Coronary artery (tissue), 2 donors: ENCODE measurements around the gene HDAC5.
"Not testable (repeated sequence)": the region's sequence is repeated elsewhere in the genome, so short reads cannot be mapped to it uniquely, and the experiment has no call there.

Experiments
- DNase-seq: peaks from one replicate; pipeline ENCODE4 v3.0.0-alpha.2; 2017; ENCODE audit warnings: low spot score
- H3K27ac ChIP-seq, 2 donors: fragments of 200-600 bp; sonication (generic); one replicate each; pipeline ENCODE4 v1.5.1; 2016 to 2019
- H3K4me3 ChIP-seq: fragments of 200-600 bp; sonication (generic); 2 replicates; pipeline ENCODE4 v1.5.1; 2016; ENCODE audit warnings: mild to moderate bottlenecking, moderate library complexity
- TF ChIP-seq, protein P1 (sequence below): fragments of 200-600 bp; sonication (generic); IDR thresholded peaks from one replicate; pipeline ENCODE4 v1.5.1; 2019; ENCODE audit warnings: antibody characterized with exemption

The HDAC5 gene

DNA sequence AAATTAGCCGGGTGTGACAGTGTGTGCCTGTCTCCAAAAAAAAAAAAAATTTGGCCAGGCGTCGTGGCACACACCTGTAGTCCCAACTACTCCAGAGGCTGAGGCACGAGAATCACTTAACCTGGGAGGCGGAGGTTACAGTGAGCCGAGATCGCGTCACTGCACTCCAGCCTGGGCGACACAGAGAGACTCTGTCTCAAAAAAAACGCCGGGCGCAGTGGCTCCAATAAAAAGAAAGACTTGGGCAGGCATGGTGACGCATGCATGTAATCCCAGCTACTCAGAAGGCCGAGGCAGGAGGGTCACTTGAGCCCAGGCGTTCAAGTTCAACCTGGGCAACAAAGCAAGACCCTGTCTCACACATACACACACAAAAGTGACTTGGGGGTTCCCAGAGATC lies 60.6 kb downstream of the HDAC5 start:
- TF ChIP-seq, protein P1, sequence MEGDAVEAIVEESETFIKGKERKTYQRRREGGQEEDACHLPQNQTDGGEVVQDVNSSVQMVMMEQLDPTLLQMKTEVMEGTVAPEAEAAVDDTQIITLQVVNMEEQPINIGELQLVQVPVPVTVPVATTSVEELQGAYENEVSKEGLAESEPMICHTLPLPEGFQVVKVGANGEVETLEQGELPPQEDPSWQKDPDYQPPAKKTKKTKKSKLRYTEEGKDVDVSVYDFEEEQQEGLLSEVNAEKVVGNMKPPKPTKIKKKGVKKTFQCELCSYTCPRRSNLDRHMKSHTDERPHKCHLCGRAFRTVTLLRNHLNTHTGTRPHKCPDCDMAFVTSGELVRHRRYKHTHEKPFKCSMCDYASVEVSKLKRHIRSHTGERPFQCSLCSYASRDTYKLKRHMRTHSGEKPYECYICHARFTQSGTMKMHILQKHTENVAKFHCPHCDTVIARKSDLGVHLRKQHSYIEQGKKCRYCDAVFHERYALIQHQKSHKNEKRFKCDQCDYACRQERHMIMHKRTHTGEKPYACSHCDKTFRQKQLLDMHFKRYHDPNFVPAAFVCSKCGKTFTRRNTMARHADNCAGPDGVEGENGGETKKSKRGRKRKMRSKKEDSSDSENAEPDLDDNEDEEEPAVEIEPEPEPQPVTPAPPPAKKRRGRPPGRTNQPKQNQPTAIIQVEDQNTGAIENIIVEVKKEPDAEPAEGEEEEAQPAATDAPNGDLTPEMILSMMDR = no peak
- Histone ChIP-seq H3K27ac (no peak overlapping the region), H3K4me3 (no peak overlapping the region)
- DNase-seq = no peak

DNA sequence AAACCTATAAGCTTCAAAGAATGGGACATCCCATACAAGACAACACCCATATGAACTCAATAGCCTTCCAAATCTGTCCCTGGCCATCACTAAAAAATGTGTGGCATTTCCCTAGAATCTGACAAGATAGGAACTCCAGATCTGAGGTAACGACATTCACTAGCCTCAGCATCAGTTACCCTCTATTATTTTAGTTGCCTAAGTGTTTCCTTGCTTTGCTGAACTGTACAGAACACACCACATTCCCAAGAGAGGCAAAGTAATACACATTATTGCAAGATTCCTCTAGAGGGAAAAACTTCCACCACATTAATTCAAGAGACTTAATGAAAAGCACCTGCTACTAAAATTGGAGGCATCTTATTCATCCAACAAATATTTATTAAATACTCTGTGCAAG lies 62.0 kb downstream of the HDAC5 start:
- TF ChIP-seq, protein P1 = no peak
- no peak overlapping the region for H3K4me3 ChIP-seq
- no peak for DNase-seq
- H3K27ac ChIP-seq = no peak overlapping the region

DNA sequence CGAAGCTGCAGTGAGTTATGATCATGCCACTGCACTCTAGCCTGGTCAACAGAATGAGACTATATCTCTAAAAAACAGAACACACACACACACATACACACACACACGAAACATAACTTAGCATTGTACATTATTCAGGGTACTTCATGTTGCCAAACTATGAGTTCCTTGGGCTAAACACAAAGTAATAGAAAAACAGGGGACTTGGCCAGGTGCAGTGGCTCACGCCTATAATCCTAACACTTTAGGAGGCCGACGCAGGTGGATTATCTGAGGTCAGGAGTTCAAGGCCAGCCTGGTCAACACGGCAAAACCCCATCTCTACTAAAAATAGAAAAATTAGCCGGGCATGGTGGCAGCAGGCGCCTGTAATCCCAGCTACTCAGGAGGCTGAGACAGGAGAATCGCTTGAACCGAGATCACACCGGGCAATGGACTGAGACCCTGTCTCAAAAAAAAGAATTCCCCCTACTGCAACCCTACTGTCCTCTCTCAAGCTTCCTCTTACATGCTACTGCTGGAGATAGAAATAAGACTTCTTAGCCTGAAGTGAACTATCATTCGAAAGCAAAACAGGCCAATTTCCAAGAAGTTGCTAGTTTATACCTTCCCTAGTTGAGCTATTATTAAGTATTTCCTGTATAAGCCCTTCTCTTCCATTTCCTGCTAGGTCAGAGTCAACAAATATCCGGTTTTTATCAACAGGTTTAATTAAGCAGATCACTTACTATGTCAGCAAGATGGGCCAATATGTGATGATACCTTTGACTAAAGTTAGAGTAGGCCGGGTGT lies 64.1 kb downstream of the HDAC5 start:
- Histone ChIP-seq H3K4me3 (no peak overlapping the region), H3K27ac (no peak overlapping the region)
- no peak for DNase-seq
- TF ChIP-seq, protein P1 = no peak

DNA sequence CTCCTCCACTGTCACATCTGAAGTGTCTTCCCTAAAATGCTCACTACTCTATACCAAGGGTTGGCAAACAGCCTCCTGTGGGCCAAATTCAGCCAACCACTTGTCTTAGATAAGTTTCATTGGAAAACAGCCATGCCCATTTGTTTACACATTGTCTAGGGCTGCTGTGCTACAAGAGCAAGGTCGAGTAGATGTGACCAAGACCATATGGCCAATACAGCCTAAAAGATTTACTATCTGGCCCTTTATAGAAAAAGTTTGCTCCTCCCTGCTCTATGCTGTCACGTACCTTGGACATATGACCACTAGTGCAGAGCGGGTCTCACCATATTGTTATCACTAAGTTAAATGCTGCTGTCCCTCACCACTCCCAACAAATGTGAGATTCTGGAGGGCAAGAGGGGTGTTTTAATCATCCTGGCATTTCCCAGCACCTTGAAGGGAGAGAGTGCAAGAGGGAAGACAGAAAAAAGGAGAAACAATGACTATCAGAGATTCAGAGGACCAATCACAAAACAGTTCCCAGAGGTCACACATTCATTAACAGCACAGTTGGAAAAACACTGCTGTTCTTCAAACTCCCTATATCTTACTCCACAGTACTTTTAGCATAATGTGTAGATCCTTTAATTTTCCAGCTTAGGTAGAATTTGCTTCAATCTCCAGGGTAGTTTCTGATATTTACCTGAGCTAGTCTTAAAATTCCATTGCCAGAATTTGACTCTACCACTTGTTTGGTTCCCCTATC lies 70.1 kb downstream of the HDAC5 start:
- H3K4me3 ChIP-seq = no peak overlapping the region

DNA sequence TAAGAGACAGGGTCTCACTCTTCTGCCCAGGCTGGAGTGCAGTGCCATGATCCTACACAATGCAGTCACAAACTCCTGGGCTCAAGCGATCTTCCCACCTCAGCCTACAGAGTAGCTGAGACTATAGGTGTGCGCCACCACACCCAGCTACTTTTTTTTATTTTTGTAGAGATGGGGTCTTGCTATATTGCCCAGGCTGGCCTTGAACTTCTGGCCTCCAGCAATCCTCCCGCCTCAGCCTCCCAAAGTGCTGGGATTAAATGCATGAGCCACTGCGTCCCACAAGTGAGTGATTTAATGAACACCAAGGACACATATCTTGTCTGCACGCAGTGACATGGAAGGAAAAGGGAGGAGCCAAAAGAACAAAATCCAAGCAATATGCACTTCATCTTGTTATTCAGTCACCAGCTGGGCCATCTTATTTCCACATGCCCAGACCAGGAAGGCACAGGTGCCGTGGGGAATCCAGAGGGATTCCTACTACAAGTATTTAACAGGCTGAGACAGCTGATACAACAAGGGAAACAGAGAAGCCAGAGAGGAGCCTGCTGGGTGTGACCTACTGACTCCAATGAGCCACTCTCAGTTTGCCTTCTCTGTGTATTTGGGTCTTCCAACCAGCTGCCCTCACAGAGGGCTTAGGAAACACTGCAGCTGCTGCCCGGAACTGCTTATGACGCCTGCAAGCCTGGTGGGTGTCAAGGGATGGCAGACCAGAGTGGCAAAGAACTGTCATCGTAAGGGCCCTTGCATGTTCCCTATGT lies 74.0 kb downstream of the HDAC5 start:
- no peak overlapping the region for H3K27ac ChIP-seq
- H3K4me3 ChIP-seq = no peak overlapping the region
- no peak for DNase-seq
- TF ChIP-seq, protein P1 = no peak

More for the DNA sequence above, 70.1 kb downstream of the HDAC5 start:
- TF ChIP-seq, protein P1 = no peak
- DNase-seq = no peak
- H3K27ac ChIP-seq = no peak overlapping the region

DNA sequence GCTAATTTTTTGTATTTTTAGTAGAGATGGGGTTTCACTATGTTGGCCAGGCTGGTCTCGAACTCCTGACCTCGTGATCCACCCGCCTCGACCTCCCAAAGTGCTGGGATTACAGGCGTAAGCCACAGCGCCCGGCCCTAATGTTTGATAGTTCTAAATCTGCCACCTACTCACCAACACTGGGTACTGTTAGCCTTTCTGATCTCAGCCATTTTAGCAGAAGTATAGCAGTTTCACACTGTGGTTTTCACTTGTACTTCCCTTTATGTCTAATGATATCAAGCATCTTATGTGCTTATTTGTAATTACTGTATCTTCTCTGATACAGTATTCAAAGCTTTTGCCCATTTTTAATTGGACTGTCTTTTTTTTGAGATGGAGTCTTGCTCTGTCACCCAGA lies 76.5 kb downstream of the HDAC5 start:
- H3K4me3 ChIP-seq, DNase-seq, H3K27ac ChIP-seq: not testable (repeated sequence)

DNA sequence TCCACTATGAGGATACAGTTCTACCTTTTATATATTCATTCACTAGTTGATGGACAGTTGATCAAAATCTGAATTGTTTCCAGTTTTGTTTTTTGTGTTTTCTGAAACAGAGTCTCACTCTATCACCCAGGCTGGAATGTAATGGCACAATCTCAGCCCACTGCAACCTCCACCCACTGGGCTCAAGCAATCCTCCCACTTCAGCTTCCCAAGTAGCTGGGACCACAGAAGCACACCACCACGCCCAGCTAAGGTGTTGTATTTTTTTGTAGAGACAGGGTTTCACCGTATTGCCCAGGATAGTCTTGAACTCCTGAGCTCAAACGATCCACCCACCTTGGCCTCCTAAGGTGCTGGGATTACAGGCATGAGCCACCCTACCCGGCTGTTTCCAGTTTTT lies 78.0 kb downstream of the HDAC5 start:
- TF ChIP-seq, protein P1 = no peak
- H3K4me3 ChIP-seq = no peak overlapping the region
- DNase-seq = no peak

More for the DNA sequence above, 78.0 kb downstream of the HDAC5 start:
- no peak overlapping the region for H3K27ac ChIP-seq
